Measurements from ENCODE around the gene FOXF1.

FOXF1 gene

DNA sequence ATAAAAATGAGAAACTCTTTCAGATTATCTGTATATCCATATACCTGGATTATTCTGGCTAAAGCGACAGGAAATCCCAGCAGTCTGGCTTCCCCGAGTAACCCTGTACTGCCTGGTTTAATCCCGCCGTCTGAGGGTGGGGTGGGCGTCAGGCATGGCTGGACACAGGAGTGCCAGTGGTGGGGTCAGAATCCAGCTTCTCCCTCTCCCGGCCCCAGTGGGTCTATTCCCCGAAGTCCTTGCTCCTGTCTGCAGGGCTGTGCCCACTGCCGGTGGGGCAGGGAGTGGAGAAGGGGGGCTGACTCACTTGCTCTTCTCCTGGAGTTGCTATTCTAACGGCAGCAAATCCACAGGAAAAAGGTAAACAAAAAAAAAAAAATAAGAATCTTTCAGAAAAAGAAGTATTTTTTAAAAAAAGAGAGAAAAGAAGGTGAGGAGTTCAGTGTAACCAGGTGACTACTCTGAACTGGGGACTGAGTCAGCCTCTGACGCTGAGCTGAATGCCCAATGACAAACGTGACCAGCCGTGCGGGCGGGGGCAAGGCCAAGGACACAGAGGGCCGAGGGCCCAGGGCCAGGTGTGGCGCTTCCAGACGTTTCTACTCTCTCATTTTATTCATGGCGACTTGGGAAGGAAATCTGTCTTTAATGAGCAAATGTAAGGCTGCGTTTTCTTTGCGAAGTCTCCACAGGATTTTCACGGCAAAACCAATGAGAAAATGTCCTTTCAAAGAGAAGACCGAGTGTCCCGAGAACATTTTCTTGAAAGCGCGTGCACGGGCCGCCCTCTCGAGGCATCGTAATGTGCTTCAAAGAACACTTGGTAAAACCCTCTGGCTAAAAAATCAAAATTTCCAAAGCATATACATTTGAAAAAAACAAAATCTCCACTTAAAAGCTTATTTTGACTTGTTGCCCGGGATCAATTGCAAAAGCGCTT, 20.2 kb downstream of the FOXF1 start:
- in situ Hi-C loops (cut with HindIII; ENCODE audit: low sequenced_read_pairs), result no loop called here

DNA sequence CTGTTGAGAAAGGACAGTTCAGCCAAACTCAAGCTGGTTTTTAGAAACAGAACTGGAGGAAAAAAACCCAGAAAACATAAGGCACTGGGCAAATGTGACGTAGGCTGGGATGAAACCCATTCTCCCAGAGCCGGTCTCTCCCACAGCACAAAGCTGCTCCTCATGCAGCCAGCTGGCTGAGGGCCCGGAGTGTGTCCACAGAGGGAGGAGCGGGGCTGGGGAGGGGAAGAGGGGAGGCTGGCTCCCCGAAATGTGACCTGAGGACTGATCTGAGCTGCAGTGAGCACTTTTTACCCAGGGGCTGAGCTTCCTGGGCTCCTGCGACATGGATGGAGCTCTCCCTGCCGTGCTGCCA, 20.8 kb downstream of the FOXF1 start:
- in situ Hi-C loops (cut with HindIII; ENCODE audit: low sequenced_read_pairs), result no loop called here

DNA sequence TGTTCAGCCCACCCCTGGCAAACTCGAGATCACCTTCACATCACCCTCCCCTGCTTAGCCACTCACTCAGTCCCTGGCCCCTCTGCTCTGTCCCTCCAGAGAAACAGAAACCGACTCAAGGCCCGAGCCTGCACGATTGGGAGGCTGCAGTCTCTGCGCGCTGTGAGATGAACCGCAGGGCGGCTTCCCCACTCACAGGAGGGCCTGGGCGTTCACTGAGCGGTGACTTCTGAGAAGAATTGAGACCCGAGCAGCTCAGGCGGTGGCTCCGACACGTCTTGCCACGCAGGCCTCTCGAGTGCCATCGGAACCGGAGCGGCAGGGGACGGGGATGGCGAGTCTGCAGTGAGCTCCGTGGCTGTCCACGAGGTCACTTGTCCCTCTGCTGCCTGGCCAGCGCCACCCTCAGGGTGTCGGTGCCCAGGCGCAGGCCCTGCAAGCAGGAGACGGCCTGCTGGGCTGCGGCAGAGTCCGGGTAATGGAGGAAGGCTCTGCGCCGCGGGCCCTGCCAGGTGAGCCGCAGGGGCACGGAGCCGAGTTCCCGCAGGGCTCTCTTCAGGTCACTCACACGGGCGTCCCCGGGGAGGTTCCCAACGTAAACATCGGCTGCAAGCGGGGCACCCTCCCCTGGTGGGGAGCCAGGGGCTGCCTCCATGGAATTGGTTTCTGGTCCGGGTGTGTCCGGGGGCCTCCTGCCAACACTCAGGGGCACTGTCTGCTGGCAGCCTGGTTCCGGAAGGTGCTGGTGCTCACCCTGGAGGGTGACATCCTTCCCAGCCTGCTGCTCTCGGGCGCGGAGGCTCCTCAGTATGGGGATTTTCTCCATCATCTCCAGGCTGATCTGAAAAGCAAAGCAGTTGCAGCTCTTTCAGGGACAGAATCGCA, 21.6 kb downstream of the FOXF1 start:
- in situ Hi-C loops (cut with HindIII; ENCODE audit: low sequenced_read_pairs), result no loop called here

DNA sequence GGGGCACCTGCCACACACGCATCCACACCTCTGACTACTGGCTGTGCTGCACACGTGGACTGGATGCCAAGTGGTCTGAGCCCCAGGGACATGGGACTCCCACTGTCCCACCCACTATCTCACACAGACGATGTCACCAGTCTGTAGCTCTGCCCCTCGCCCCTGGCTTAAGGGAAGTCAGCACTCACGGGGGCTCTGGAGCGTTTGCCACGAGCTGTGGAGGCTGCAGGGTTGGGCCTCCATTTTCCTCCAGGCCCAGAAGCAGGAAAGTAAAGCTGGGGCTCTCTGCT, 22.1 kb downstream of the FOXF1 start:
- in situ Hi-C loops (cut with HindIII; ENCODE audit: low sequenced_read_pairs), result no loop called here

DNA sequence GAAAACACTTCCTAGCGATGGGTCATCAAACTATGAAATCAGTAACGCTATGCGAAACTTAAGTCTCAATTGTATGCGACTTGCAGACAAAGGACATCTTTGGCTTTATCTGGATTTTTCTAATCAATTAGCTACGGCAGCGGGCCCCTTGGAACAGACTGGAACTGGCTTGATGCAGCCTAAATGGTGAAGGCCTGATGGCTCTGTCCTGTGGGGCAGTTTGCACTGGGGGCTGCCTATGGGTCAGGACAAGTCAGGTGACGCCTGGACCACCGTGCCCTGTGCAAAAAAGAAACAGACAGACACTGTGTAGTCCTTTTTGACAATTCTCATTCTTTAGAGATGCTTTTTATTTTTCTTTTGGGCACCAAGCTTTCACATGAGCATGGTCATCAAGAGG, 22.7 kb downstream of the FOXF1 start:
- in situ Hi-C loops (cut with HindIII; ENCODE audit: low sequenced_read_pairs), result no loop called here

DNA sequence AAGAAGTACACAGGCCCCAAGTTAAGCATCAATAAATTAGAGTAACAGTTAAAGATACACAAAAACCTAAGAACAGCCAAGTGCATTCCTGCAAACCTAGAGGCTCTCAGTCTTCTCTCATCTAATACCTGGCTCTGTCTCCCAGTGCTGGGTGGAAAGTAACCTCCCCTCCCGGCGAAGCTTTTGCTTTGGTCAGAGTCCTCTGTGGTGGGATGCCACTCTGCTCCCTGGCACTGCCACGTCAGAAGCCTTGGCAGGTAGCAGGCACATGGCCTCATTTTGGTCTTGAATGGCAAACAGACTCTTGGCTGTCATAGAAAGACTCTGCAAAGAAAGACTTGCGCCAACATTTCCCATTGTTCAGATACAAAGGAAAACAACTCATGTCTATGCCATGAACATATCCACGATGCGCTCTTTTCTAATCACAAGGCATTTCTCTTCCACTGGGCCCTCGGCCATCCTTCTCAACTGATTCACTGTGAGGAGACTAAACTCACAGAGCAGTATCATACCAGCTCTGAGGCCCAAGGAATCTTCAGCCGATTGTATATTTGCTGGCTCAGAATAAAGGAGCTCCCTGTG, 23.5 kb downstream of the FOXF1 start:
- in situ Hi-C loops (cut with HindIII; ENCODE audit: low sequenced_read_pairs), result no loop called here

DNA sequence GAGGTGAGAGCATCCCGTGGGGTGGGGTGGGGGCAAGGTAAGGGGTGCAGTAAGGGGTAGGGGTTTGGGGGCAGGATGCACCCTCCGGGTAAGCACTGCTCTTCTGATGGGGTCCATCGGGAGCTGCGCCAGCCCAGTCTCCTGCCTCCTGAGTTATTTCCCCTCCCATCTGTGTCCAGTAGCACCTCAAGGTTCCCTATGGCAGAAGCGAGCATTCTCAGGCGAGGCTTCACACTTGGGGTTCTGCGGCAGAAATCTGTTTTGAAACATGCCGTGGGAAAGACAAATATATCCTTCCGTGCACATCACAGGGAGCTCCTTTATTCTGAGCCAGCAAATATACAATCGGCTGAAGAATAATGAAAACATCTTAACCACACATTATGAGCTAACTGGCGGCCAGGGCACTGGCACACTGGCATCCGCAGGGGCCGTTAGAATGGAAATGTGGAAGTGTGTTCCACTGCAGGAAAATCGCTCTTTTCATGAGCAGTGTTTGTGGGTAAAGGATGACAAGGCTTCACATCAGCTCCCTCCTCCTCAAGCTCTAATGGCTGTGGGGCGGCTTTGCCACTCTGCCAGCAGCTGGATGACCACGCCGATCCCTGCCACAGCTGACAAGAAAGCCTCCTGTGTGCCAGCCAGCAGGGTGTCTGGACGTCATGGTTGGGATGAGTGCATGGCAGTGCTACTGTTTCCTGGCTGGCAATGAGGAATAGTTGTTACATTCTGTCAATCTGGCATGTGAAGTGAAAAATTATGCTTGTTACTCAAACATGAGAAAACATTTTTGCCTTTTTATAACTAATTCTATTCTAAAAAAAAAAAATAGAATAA, 24.7 kb downstream of the FOXF1 start:
- in situ Hi-C loops (cut with HindIII; ENCODE audit: low sequenced_read_pairs), result no loop called here

DNA sequence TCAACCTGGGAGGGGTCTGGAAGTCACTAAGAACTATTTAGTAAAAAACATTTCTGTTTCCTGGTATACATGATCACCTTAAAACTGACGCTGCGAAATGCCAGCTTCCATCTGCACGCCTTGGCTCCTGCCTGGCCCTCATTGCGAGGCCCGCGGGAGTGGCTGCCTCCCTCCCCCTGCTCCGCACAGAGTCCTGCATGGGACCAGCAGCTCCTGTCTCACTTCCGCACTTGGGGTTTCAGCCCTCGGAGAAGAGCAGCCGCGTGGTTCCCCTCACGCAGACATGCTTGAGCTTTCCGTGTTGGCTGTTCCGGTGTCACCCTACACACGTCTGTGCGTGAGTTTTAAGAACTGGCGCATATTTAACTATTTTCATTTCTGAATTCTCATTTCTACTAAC, 26.3 kb downstream of the FOXF1 start:
- in situ Hi-C loops (cut with HindIII; ENCODE audit: low sequenced_read_pairs), result no loop called here

DNA sequence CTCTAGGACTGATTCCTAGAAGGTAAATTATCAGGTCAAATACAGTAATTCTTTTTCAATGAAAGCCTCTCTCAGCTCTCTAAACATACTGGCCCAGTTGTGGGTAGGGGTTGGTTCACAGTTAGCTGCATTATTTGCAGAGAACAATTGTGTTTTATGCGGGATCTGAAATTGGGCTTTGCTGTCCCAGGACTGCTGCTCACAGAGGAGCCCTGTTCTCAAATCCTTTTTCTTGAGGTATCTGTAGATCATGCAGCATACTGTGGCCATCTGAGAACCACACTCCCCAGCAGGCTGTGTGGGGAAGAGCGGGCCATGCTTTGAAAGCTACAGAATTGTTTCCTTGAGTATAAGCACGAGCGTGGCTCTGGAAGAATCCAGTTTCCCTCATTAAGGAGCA, 27.2 kb downstream of the FOXF1 start:
- in situ Hi-C loops (cut with HindIII; ENCODE audit: low sequenced_read_pairs), result no loop called here

DNA sequence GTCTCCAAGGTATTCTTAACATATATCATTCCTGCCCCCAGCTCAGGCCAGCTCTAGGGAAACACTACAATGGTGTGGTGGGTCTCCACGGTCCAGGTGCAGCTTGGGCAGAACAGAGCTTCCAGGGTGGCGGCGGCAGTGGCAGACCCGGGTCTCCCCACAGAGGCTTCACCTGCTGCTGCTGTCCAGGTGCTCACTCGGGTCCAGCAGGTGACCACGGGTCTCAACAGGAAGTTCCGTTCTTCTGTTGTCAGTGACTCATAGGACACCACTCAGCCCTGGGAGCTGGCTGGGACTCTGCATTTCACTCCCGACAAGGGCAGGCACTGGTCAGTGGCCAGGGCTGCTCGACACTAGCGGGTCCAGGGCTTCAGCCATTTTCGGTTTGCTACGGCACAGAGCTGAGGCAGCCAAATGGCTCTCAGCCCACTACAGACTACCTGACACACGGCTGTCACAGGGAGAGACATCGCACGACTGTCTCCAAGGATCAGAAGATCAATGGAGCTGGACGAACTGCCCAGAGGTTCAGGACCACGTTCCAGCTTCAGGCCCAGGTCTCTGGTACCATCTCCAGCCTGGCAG, 28.0 kb downstream of the FOXF1 start:
- in situ Hi-C loops (cut with HindIII; ENCODE audit: low sequenced_read_pairs), result no loop called here

DNA sequence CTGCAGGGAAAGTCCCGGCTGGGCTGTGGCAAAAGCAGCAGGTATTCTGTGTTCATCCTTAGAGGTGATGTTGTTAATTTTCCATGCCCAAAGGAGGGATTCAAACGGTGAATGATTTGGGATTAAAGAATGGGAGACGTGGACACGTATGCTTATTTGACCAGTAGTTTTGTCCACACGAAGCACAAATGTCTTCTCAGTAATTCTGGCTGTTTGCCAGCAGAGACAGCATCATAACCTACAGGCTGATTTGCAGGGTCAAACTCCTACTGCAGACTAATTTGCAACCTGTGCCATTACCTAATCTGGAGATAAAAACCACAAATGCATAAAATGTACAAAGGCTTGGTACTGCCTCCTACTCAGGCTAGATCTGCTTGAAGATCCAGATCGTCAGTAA, 30.6 kb downstream of the FOXF1 start:
- in situ Hi-C loops (cut with HindIII; ENCODE audit: low sequenced_read_pairs), result no loop called here

DNA sequence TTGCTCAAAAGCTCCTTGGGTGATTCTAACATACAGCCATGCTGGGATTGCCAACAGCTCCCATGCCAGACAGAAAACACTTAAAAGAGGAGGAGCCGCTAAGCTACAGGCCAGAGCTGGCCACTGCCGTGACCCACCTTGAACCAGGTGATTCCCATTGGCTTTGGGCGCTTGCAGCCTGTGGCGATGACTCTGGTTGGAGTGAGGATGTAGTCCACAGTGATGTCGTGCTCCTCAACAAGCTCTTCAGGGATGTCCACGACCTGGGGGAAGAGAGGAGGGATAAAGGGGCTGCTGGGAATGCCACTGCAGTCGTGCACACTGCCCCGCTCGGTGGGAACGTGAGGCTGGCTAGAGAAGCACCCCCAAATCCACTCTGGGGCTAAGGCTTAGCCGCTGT, 31.2 kb downstream of the FOXF1 start:
- in situ Hi-C loops (cut with HindIII; ENCODE audit: low sequenced_read_pairs), result no loop called here

DNA sequence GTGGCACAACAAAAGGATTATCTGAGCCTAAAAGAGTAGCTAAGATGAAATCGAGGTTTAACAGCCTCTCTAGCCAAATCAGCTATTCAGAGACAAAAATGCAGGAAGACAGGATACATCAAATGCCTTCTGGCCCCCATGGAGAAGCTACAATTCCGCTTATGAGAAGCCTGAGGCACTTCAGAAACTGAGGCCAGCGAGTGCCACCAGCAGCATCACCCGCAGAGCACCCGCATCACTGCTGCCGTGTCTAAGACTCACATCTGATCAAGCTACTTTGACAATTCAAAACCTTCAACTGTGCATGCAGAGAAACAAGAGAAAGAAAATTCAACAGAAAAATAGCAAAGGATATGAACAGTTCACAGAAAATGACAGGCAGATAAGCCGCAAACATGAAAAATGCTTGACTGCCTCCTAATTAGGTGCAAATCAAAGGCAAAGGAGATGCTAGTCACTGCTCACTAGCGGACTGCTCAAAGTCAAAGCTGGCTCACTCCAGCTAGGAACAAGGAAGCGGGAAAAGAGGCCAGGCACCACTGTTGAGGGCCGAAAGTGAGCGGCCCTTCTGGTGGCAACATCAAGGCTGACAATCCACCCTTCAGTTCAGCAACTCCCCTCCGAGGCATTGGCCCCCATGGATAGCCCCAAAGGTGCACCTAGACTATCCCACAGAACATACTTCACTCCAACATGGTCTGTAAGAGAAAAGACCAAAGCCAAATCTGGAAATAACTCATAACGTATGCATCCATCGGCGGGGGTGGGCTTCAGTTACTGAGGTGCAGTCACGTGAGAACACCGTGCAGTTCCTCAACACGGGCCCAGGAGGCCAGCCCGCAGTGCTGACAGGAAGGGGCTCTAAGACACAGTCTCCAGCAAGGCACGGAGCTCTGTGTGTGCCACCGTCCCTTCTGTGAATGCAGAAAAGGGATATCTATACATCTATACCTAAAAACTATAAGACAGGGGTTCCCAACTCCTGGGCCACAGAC, 32.7 kb downstream of the FOXF1 start:
- in situ Hi-C loops (cut with HindIII; ENCODE audit: low sequenced_read_pairs), result no loop called here

DNA sequence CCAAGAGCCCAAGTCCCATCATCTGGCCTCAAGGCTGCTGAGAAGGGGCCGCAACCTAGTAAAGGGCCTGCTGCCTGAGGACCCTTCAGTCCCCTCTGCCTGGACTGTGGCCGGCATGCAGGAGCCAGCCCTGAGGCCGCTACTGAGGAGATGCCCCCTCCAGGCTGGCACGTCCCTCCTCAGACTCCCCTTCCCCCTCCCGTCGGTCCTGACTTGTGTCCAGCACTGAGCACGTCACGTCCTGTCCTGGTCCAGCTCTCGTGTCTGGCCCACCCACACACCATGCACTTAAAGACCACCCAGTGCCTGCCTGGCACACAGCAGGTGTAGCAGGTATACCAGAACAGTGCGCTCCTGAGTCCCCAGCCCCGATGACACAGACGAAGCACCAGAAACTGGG, 35.2 kb downstream of the FOXF1 start:
- in situ Hi-C loops (cut with HindIII; ENCODE audit: low sequenced_read_pairs), result no loop called here

DNA sequence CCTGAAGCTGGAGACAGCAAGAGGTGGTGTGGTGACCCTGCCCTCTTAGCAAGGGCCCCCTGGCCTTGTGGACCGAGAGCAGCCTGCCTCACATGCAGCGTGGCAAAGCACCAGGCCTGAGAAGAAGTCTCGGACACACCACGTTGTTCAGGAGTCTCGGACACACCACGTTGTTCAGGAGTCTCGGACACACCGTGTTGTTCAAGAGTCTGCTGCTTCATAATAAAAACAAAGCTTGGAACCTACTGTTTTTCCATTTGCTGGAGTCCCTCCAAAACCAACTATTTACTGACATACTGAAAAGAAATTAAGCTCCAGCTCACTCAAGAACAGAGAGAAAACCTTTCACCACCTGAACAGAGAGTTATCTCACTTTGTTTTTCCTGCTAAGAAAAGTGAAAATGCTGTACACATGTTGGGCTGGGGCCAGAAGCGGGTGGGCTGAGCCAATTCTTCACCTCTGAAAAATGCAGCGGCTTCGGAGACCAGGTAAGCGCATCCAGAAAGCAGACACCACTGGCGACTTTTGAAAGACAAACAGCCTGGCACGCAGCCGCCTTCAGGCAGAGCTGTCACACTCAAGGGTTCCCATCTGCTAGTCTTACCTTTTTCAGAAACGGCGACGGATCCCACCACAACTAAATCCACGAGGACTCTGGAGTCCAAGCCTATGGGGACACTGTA, 35.8 kb downstream of the FOXF1 start:
- in situ Hi-C loops (cut with HindIII; ENCODE audit: low sequenced_read_pairs), result no loop called here

DNA sequence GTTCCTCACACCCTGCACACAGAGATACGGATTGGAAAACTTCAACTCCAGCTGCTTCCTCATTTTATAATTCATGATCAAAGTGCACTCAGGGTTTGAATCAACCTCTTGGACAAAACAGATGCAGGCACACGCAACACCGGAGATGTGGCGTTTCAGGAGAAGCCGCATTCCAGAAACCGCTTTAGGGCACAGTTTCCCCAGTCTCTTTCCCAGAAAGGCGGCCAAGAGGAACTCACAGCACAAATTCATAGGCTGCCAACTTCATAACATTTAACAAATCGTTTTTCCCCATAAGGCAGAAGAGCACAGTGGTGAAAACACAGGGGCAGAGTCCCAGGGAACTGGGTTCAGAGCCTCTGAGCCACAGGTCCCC, 36.3 kb downstream of the FOXF1 start:
- in situ Hi-C loops (cut with HindIII; ENCODE audit: low sequenced_read_pairs), result no loop called here

DNA sequence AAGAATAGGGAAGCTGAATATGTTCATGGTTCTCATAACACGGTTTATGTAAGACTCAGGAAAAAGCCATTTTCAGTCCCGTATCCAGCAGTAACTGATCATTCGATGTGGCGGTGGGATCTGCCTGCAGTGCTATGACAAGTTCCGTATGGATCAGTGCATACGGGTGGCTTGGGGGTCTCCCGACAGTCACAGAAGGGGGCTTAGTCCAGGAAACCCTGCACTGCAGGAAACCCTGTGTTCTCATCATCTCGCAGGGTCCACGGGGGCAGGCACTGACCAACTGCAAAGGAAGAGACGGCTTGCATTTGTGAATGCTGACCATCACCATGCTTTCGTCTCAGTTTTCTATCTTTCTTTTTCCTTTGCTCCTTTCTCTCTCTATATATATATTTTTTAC, 37.0 kb downstream of the FOXF1 start:
- in situ Hi-C loops (cut with HindIII; ENCODE audit: low sequenced_read_pairs), result no loop called here

DNA sequence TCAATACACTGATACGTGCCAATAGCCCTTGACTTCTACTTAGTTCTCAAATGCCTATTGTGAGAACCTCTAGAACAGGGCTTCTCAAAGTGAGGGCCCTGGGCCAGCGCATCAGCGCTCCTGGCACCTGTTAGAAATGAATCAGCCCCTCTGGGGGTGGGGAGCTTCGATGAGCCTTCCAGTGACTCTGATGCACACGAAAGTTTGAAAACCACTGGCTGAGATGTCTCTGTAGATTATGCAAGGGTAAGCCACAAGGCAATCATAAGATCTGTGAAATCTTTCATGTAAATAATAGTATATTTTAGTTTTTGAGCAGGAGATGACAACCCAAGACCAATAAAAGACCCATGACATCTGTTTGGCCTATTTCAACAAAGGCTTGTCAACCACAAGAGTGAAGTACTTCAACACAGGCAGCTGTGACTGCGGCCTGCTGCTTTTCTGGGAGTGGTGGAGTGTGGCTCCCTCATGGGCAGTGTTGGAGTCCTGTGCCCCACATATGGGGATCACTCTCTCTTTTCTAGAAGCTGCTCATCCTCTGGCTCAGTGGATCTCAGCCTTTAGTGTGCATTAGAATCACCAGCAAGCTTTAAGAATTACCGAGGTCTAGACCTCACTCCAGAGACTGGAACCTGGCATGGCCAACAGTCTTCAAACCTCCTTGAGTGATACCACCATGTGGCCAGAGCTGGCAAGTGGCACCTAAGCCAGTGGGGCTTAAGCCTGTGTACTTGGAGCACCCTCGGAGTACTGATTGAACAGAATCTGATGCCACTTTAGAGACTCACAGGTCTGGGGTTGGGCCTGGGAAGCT, 39.0 kb downstream of the FOXF1 start:
- in situ Hi-C loops (cut with HindIII; ENCODE audit: low sequenced_read_pairs), result no loop called here

Data from DLD1 (cell line).